Esophagus muscularis mucosa (tissue), 4 donors: ENCODE data around the gene ZNF747.

ENCODE experiments used
- EP300 ChIP-seq: sonication (generic); formaldehyde crosslinking; IDR thresholded peaks from one replicate; pipeline ENCODE4 v1.6.1; 2017; ENCODE audit warnings: antibody characterized with exemption
- POLR2A ChIP-seq: fragments of 450-650 bp; IDR thresholded peaks from one replicate; pipeline ENCODE4 v1.6.1; 2017; ENCODE audit warnings: antibody characterized with exemption, moderate library complexity, mild to moderate bottlenecking, low read depth
- POLR2AphosphoS5 ChIP-seq, 2 donors: sonication (generic); formaldehyde crosslinking; IDR thresholded peaks; one replicate each; pipeline ENCODE4 v1.6.1; 2017; ENCODE audit warnings: antibody characterized with exemption in 2 of 2
- TF ChIP-seq, protein P1 (sequence below), 3 experiments: fragments of 200-600 bp in 2 of 3; fragments of 450-650 bp in 1 of 3; sonication (generic) in 2 of 3; IDR thresholded peaks; one replicate each; pipeline ENCODE4 v1.5.1; 2017 to 2019; ENCODE audit warnings: antibody characterized with exemption in 3 of 3, mild to moderate bottlenecking in 2 of 3, moderate library complexity in 1 of 3

DNA sequence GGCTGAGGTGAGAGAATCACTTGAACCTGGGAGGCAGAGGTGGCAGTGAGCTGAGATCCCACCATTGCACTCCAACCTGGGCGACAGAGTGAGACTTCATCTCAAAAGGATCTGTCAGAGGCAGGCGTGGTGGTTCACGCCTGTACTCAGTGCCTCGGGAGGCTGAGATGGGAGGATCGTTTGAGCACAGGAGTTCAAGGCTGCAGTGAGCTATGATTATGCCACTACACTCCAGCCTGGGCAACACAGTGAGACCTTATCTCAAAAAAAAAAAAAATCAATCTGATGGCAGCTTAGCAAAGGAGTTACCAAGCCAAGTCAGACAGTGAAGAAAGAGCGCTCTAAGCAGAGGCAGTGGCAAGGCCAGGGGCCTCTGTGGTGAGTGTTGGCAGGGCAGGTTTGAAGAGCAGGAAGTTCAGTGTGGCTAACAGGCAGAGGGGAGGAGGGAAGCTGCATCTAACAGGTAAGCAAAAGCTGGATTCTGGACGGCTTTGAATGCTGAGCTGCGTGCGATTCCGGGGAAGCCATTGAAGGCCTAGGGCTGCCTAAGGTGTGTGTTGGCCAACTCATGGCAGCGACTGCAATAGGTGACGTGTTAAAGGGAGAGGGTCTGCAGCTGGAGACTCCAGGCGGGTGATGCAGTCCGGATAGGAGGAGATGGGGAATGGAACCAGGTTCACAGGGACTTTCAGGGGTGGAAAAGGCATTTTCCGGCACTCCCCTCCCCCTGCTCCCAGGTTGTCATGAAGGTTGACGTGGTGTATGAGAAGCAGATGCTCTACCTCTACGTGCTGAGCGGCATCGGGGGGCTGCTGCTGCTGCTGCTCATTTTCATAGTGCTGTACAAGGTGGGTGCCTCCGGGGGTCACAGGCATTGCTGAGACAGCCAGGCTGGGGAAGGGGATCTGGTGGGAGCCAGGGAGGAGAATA lies 15.3 kb downstream of the ZNF747 start:
- TF ChIP-seq POLR2A (no peak), POLR2AphosphoS5 (IDR thresholded peaks at IDR 0.05) (no peak), EP300 (no peak)
- TF ChIP-seq, protein P1, sequence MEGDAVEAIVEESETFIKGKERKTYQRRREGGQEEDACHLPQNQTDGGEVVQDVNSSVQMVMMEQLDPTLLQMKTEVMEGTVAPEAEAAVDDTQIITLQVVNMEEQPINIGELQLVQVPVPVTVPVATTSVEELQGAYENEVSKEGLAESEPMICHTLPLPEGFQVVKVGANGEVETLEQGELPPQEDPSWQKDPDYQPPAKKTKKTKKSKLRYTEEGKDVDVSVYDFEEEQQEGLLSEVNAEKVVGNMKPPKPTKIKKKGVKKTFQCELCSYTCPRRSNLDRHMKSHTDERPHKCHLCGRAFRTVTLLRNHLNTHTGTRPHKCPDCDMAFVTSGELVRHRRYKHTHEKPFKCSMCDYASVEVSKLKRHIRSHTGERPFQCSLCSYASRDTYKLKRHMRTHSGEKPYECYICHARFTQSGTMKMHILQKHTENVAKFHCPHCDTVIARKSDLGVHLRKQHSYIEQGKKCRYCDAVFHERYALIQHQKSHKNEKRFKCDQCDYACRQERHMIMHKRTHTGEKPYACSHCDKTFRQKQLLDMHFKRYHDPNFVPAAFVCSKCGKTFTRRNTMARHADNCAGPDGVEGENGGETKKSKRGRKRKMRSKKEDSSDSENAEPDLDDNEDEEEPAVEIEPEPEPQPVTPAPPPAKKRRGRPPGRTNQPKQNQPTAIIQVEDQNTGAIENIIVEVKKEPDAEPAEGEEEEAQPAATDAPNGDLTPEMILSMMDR (IDR thresholded peaks at IDR 0.05): no peak
